Hepatocyte (in vitro differentiated cells): ENCODE data around the gene CA7. TPM values are rescaled to one million over a fixed set of nuclear protein-coding genes. Genes with fewer than 3 reads are reported as not detected.
A peak's percentile ranks its signal among the peaks of the same experiment; 100 is the strongest.

ENCODE experiments used
- DNase-seq: peaks from one replicate; pipeline ENCODE4 v3.0.0-alpha.2; 2016; ENCODE audit warnings: low spot score
- H2AFZ ChIP-seq: fragments of 200-600 bp; sonication (generic); 2 replicates; pipeline ENCODE4 v1.6.0; 2016; ENCODE audit warnings: antibody characterized with exemption, mild to moderate bottlenecking
- H3K27ac ChIP-seq: fragments of 200-600 bp; sonication (generic); 2 replicates; pipeline ENCODE4 v1.5.1; 2016; ENCODE audit warnings: mild to moderate bottlenecking
- H3K27me3 ChIP-seq: fragments of 200-600 bp; sonication (generic); 2 replicates; pipeline ENCODE4 v1.6.1; 2016
- H3K36me3 ChIP-seq: fragments of 200-600 bp; sonication (generic); replicated peaks from 2 replicates; pipeline ENCODE4 v1.5.1; 2016; ENCODE audit warnings: low read depth; ENCODE audit not compliant: insufficient read depth
- H3K4me1 ChIP-seq: fragments of 200-600 bp; sonication (generic); 2 replicates; pipeline ENCODE4 v1.5.1; 2016; ENCODE audit warnings: mild to moderate bottlenecking, moderate library complexity; ENCODE audit not compliant: insufficient read depth
- H3K4me2 ChIP-seq: fragments of 200-600 bp; sonication (generic); 2 replicates; pipeline ENCODE4 v1.6.0; 2016
- H3K4me3 ChIP-seq: fragments of 200-600 bp; sonication (generic); 2 replicates; pipeline ENCODE4 v1.5.1; 2016; ENCODE audit warnings: mild to moderate bottlenecking
- H3K79me2 ChIP-seq: fragments of 200-600 bp; sonication (generic); 2 replicates; pipeline ENCODE4 v1.6.0; 2017; ENCODE audit warnings: mild to moderate bottlenecking
- H3K9me2 ChIP-seq: fragments of 200-600 bp; sonication (generic); replicated peaks from 2 replicates; pipeline ENCODE4 v1.6.0; 2017; ENCODE audit warnings: mild to moderate bottlenecking; ENCODE audit not compliant: insufficient read depth
- H3K9me3 ChIP-seq: fragments of 200-600 bp; sonication (generic); 2 replicates; pipeline ENCODE4 v1.5.1; 2016; ENCODE audit warnings: low read depth, mild to moderate bottlenecking
- H4K20me1 ChIP-seq: fragments of 200-600 bp; sonication (generic); 2 replicates; pipeline ENCODE4 v1.6.0; 2016; ENCODE audit warnings: mild to moderate bottlenecking; ENCODE audit not compliant: insufficient read depth, poor library complexity, severe bottlenecking
- CTCF ChIP-seq: fragments of 200-600 bp; sonication (generic); IDR thresholded peaks from 2 replicates; pipeline ENCODE4 v1.5.1; 2016; ENCODE audit warnings: antibody characterized with exemption, mild to moderate bottlenecking; ENCODE audit not compliant: poor library complexity
- EZH2 ChIP-seq: fragments of 200-600 bp; sonication (generic); IDR thresholded peaks from 2 replicates; pipeline ENCODE4 v1.6.1; 2016; ENCODE audit warnings: antibody characterized with exemption, mild to moderate bottlenecking, borderline replicate concordance
- EZH2phosphoT487 ChIP-seq: fragments of 200-600 bp; sonication (generic); IDR thresholded peaks from one replicate; pipeline ENCODE4 v1.6.1; 2018; ENCODE audit warnings: antibody characterized with exemption, mild to moderate bottlenecking, low read depth, moderate library complexity; ENCODE audit not compliant: unreplicated experiment, severe bottlenecking
- WGBS: methylation state at CpG from one replicate; pipeline ENCODE4 v1.1.6; 2016; ENCODE audit warnings: low lambda C conversion rate; ENCODE audit errors: missing lambda C conversion rate; 5-methylcytosine and 5-hydroxymethylcytosine counted together
- polyA plus RNA-seq: library from polyadenylated mRNA; unstranded; fragments of >200 nt; fragmentation: Nextera tagmentation; extraction: Ambion mirVana; gene quantifications from 2 replicates; pipeline ENCODE4 v1.2.1, GENCODE V29; 2016
- total RNA-seq: library from RNA; depleted of rRNA; stranded (reverse); fragments of >200 nt; gene quantifications from 2 replicates; pipeline ENCODE4 v1.2.3, GENCODE V29; 2014

CA7 gene
- total and polyA plus RNA-seq, 2 experiments from 2014 or later, result 0.25 to 2.5 TPM

- Histone ChIP-seq H3K4me2 (peak overlapping the region; percentile 99), H3K36me3 (no peaks in the 10 kb centered on the region), H3K9me3 (no peaks in the 10 kb centered on the region), H3K27me3 (no peaks in the 10 kb centered on the region), H4K20me1 (no peaks in the 10 kb centered on the region), H3K27ac (no peak overlapping the region), H2AFZ (no peak overlapping the region), H3K9me2 (no peaks in the 10 kb centered on the region), H3K4me3 (no peak overlapping the region), H3K4me1 (peaks cover 5% of the 10 kb centered on the region), H3K79me2 (peaks cover 36% of the 10 kb centered on the region)
- no peak for TF ChIP-seq EZH2phosphoT487
- no peak for TF ChIP-seq CTCF
- no peak for TF ChIP-seq EZH2
- WGBS, result 100% methylated on average over 3 of the region's 3 CpGs
- DNase-seq, result no peak
These were observed 38.5 kb downstream of the CA7 start for GRCh38 chr16:66882702-66883101.

- DNase-seq, result no peak
- Histone ChIP-seq H3K9me3 (no peaks in the 10 kb centered on the region), H2AFZ (no peak overlapping the region), H4K20me1 (no peaks in the 10 kb centered on the region), H3K9me2 (no peaks in the 10 kb centered on the region), H3K36me3 (no peaks in the 10 kb centered on the region), H3K4me1 (no peaks in the 10 kb centered on the region), H3K4me2 (no peak overlapping the region), H3K79me2 (peaks cover 36% of the 10 kb centered on the region), H3K27me3 (no peaks in the 10 kb centered on the region), H3K27ac (no peak overlapping the region), H3K4me3 (no peak overlapping the region)
- no peak for TF ChIP-seq CTCF
- no peak for TF ChIP-seq EZH2
- TF ChIP-seq EZH2phosphoT487, result no peak
- 94% methylated on average over 12 of the region's 12 CpGs for WGBS
These were observed 41.3 kb downstream of the CA7 start for GRCh38 chr16:66885491-66885890.

GRCh38 chr16:66886321-66886720 is 42.1 kb downstream of the CA7 start:
- Histone ChIP-seq H4K20me1 (no peaks in the 10 kb centered on the region), H3K4me3 (no peak overlapping the region), H3K36me3 (no peaks in the 10 kb centered on the region), H3K9me3 (no peaks in the 10 kb centered on the region), H3K4me1 (no peaks in the 10 kb centered on the region), H3K79me2 (peaks cover 28% of the 10 kb centered on the region), H3K27ac (no peak overlapping the region), H3K27me3 (no peaks in the 10 kb centered on the region), H3K4me2 (no peak overlapping the region), H2AFZ (no peak overlapping the region), H3K9me2 (no peaks in the 10 kb centered on the region)
- WGBS, result 63% methylated on average over 2 of the region's 2 CpGs
- TF ChIP-seq EZH2phosphoT487 (no peak), CTCF (no peak), EZH2 (no peak)
- DNase-seq, result no peak

GRCh38 chr16:66886914-66887313 is 42.7 kb downstream of the CA7 start:
- H2AFZ ChIP-seq, result no peak overlapping the region
- H3K27ac ChIP-seq, result no peak overlapping the region
- 77% methylated on average over 3 of the region's 3 CpGs for WGBS
- no peak overlapping the region for H3K4me2 ChIP-seq
- H3K4me1 ChIP-seq, result no peaks in the 10 kb centered on the region
- H3K9me3 ChIP-seq, result no peaks in the 10 kb centered on the region
- TF ChIP-seq EZH2phosphoT487 (no peak), CTCF (no peak)
- no peaks in the 10 kb centered on the region for H3K36me3 ChIP-seq
- H3K9me2 ChIP-seq, result no peaks in the 10 kb centered on the region
- no peaks in the 10 kb centered on the region for H3K27me3 ChIP-seq
- no peaks in the 10 kb centered on the region for H4K20me1 ChIP-seq
- DNase-seq, result no peak
- H3K79me2 ChIP-seq, result peaks cover 22% of the 10 kb centered on the region
- H3K4me3 ChIP-seq, result no peak overlapping the region
